CD4-positive, alpha-beta T cell (primary cell): Measurements from ENCODE around the gene LAMTOR1. TPM values are rescaled to one million over a fixed set of nuclear protein-coding genes. Genes with fewer than 3 reads are reported as not detected.

Source experiments
- ATAC-seq: fragments of 200-7000 bp; cut with Tn5 transposase; one replicate; pipeline ENCODE4 v1.10.0; 2022; ENCODE audit warnings: mild to moderate bottlenecking; ENCODE audit not compliant: poor library complexity
- CTCF ChIA-PET: fragments of 350-600 bp; sonication (Branson Sonifier 250); formaldehyde crosslinking; loops from one replicate; lab custom pipeline; 2021; ENCODE audit warnings: antibody characterized with exemption, inconsistent platforms; lab: Charles Lee
- POLR2A ChIA-PET: fragments of 350-600 bp; sonication (Branson Sonifier 250); formaldehyde crosslinking; loops from one replicate; lab custom pipeline; 2021; ENCODE audit warnings: antibody characterized with exemption, inconsistent platforms; lab: Charles Lee
- DNase-seq, 14 experiments: peaks; one replicate each; pipeline ENCODE4 v3.0.0-alpha.2; 2013 to 2020; ENCODE audit warnings: mixed read lengths in 2 of 14
- H3K27ac ChIP-seq, 2 donors: one replicate each; pipeline versions ENCODE4 v1.5.1 to v1.7.0; 2013; ENCODE audit warnings: low read length in 2 of 2, low read depth in 1 of 2, mild to moderate bottlenecking in 1 of 2
- H3K27me3 ChIP-seq, 2 experiments: 1 replicate in 1 of 2; 2 replicates in 1 of 2; pipeline versions ENCODE4 v1.6.1 to v1.7.0; 2013; ENCODE audit warnings: low read length in 2 of 2, control low read depth in 1 of 2, mild to moderate bottlenecking in 1 of 2, moderate library complexity in 1 of 2; ENCODE audit not compliant: insufficient read depth in 2 of 2, control insufficient read depth in 1 of 2
- H3K36me3 ChIP-seq: one replicate; pipeline ENCODE4 v1.6.1; 2013; ENCODE audit warnings: low read length, control low read depth; ENCODE audit not compliant: insufficient read depth
- H3K4me1 ChIP-seq: one replicate; pipeline ENCODE4 v1.6.1; 2013; ENCODE audit warnings: low read length, control low read depth; ENCODE audit not compliant: insufficient read depth
- H3K4me3 ChIP-seq: one replicate; pipeline ENCODE4 v1.5.1; 2013; ENCODE audit warnings: mild to moderate bottlenecking, low read length, moderate library complexity
- H3K9me3 ChIP-seq, 2 experiments: 1 replicate in 1 of 2; 2 replicates in 1 of 2; pipeline versions ENCODE4 v1.6.1 to v1.7.0; 2013; ENCODE audit warnings: low read length in 2 of 2, mild to moderate bottlenecking in 2 of 2, control low read depth in 1 of 2, moderate library complexity in 1 of 2; ENCODE audit not compliant: control insufficient read depth in 1 of 2, insufficient read depth in 1 of 2
- H3K27ac Mint-ChIP-seq: one replicate; pipeline ENCODE4 v1.8.0; 2020; ENCODE audit warnings: mixed read lengths
- H3K27me3 Mint-ChIP-seq: one replicate; pipeline ENCODE4 v1.8.0; 2021; ENCODE audit warnings: mixed read lengths
- H3K36me3 Mint-ChIP-seq: one replicate; pipeline ENCODE4 v1.8.0; 2021; ENCODE audit warnings: low read depth, mixed read lengths
- H3K4me1 Mint-ChIP-seq: one replicate; pipeline ENCODE4 v1.8.0; 2021; ENCODE audit warnings: low read depth, mixed read lengths
- H3K4me3 Mint-ChIP-seq: one replicate; pipeline ENCODE4 v1.8.0; 2020; ENCODE audit warnings: mild to moderate bottlenecking, mixed read lengths
- H3K9me3 Mint-ChIP-seq: one replicate; pipeline ENCODE4 v1.8.0; 2020; ENCODE audit warnings: mixed read lengths
- CTCF ChIP-seq: fragments of 200-600 bp; IDR thresholded peaks from one replicate; pipeline ENCODE4 v1.8.0; 2022; ENCODE audit warnings: antibody characterized with exemption, mild to moderate bottlenecking
- intact Hi-C, 2 experiments: fragments of 100-400 bp; cut with DNase I in 1 of 2; cut with micrococcal nuclease in 1 of 2; formaldehyde crosslinking; loops; one replicate each; pipeline versions ENCODE4 v1.15.1 to v1.9.0; 2023 to 2025; cut with DNase I, micrococcal nuclease
- total RNA-seq, 174 experiments: library from RNA in 2 of 174; stranded (reverse) in 2 of 174; gene quantifications; one replicate each; pipeline ENCODE4 v1.2.3 and lab custom pipeline; 2021 to 2026

Gene LAMTOR1
- total RNA-seq, 2 experiments from 2014 or later = 29.5 to 30.4 TPM

- intact Hi-C loops = no loop called here
- peaks cover 14% of the 10 kb centered on the region for H3K9me3 Mint-ChIP-seq
- H3K4me3 ChIP-seq = no peak overlapping the region
- ChIA-PET POLR2A (interaction anchor here (0.7 kb wide), 1 partner anchor 14 kb away, joined by 3 read pairs; the partner anchor contains the start of gene ANAPC15), CTCF (no interaction called here)
- H3K4me3 Mint-ChIP-seq = no peak overlapping the region
- peaks cover 18% of the 10 kb centered on the region for H3K27me3 Mint-ChIP-seq
- DNase-seq = no peak
- no peaks in the 10 kb centered on the region for H3K36me3 ChIP-seq
- no peak overlapping the region for H3K27ac Mint-ChIP-seq
- H3K4me1 Mint-ChIP-seq = no peaks in the 10 kb centered on the region
- H3K27ac ChIP-seq = no peak overlapping the region
- no peak for TF ChIP-seq CTCF
- H3K9me3 ChIP-seq = peaks cover 4 to 14% of the 10 kb centered on the region in 2 experiments
- no peaks in the 10 kb centered on the region for H3K4me1 ChIP-seq
- H3K27me3 ChIP-seq = no peaks in the 10 kb centered on the region
- H3K36me3 Mint-ChIP-seq = peaks cover 9% of the 10 kb centered on the region
- ATAC-seq = no peak
These were observed 22.9 kb upstream of the LAMTOR1 start for GRCh38 chr11:72125956-72126355.

DNA sequence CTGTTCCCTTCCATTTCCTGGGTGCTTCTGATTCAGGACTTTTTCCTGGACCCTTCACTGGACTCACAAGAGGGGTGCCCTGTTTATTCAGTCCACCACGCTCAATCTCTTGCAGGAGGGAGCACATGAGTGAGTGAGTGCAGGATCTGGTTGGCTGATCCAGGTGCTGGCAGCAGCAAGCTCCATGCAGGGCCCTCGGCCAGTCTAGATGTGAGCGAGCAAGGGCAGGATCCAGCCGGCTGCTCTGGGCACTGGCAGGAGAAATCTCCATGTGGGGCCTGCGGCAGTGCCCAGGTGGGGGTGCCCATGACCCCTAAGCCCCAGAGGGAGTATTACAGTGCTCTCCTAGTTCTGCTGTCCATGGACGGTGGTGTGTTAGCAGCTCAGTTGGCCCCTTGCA is 20.9 kb upstream of the LAMTOR1 start:
- intact Hi-C loops = no loop called here
- H3K4me3 Mint-ChIP-seq = no peak overlapping the region
- Histone ChIP-seq H3K36me3 (no peaks in the 10 kb centered on the region), H3K4me3 (no peak overlapping the region), H3K4me1 (no peaks in the 10 kb centered on the region), H3K27ac (no peak overlapping the region), H3K9me3 (peaks cover 4 to 14% of the 10 kb centered on the region in 2 experiments), H3K27me3 (no peaks in the 10 kb centered on the region)
- CTCF ChIA-PET = interaction anchor here (1.4 kb wide), 1 partner anchor 33 kb away, joined by 3 read pairs; no protein-coding TSS in a partner anchor
- peaks cover 11% of the 10 kb centered on the region for H3K9me3 Mint-ChIP-seq
- ATAC-seq (no peak), DNase-seq (no peak)
- POLR2A ChIA-PET = no interaction called here
- peaks cover 6% of the 10 kb centered on the region for H3K36me3 Mint-ChIP-seq
- TF ChIP-seq CTCF = no peak
- H3K4me1 Mint-ChIP-seq = no peaks in the 10 kb centered on the region
- H3K27me3 Mint-ChIP-seq = peaks cover 20% of the 10 kb centered on the region
- H3K27ac Mint-ChIP-seq = no peak overlapping the region

- ChIA-PET POLR2A (no interaction called here), CTCF (interaction anchor here (1.4 kb wide), 1 partner anchor 32 kb away, joined by 3 read pairs; no protein-coding TSS in a partner anchor)
- Histone ChIP-seq H3K4me1 (no peaks in the 10 kb centered on the region), H3K27me3 (no peaks in the 10 kb centered on the region), H3K4me3 (no peak overlapping the region), H3K27ac (no peak overlapping the region), H3K36me3 (no peaks in the 10 kb centered on the region), H3K9me3 (peaks cover 0 to 5% of the 10 kb centered on the region in 2 experiments)
- H3K9me3 Mint-ChIP-seq = peaks cover 5% of the 10 kb centered on the region
- intact Hi-C loops = no loop called here
- H3K27me3 Mint-ChIP-seq = peaks cover 25% of the 10 kb centered on the region
- H3K27ac Mint-ChIP-seq = no peak overlapping the region
- DNase-seq (no peak), ATAC-seq (no peak)
- H3K4me1 Mint-ChIP-seq = no peaks in the 10 kb centered on the region
- no peak for TF ChIP-seq CTCF
- no peaks in the 10 kb centered on the region for H3K36me3 Mint-ChIP-seq
- H3K4me3 Mint-ChIP-seq = no peak overlapping the region
These were observed 20.1 kb upstream of the LAMTOR1 start for GRCh38 chr11:72123117-72123653.
